Activated CD8-positive, alpha-beta memory T cell treated with anti-CD3 and anti-CD28 coated beads, Interleukin-2, amount 50 U/mL, for 1 hour (primary cell): ENCODE results near the gene LONRF2.

Experiments used
- DNase-seq: peaks from one replicate; pipeline ENCODE4 v3.0.0-alpha.2; 2020; ENCODE audit errors: extremely low read depth

The LONRF2 gene

DNA sequence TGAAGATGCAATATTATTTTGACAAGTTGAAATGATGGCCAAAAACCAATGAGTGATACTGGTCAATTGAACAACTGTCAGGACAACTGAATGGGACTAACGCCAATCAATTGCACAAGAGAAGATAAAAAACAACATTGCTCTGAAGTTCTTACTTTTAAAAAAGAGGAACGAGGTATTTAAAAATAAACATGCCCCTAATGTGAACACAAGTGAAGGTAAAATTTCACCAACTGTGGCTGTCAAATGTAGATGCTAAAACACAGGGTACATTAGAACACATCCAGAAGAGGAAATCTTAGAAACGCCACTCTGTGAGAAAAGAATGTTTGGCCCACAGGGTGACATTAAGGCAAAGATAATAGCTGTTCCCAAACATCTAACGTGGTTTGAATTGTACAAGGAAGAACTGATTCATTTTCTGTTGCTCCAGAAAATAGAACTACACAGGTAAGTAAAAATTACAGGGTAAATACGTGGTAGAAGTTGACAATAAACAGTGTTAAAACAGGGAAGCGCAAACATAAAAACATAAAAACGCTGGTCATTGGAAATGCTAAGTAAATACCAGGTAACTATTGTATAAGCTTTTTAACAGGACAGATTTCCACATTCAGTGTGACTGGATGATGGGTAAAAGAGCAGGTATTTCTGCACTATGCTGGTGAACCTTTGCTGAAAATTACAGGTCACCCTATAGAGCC lies 20.3 kb downstream of the LONRF2 start:
- no peak for DNase-seq

GRCh38 chr2:100299548-100299947 lies 22.8 kb downstream of the LONRF2 start:
- DNase-seq: no peak

GRCh38 chr2:100297511-100297910 lies 24.8 kb downstream of the LONRF2 start:
- no peak for DNase-seq

DNA sequence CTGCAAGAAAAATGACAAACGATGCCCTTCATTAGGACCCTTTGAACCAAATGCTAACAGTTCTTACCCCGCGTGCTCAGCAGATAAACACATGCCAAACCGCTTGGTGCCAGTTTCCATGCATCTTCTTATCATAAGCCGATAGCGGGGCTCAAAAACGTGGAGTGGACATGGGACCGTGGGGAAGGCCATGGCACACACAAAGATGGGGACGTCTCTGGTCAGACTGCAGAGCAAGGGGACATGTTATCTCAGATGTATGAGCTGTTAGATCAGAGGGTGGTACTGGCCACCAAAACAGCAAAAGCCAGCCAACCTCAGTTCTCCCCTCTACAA lies 28.2 kb downstream of the LONRF2 start:
- DNase-seq: no peak

DNA sequence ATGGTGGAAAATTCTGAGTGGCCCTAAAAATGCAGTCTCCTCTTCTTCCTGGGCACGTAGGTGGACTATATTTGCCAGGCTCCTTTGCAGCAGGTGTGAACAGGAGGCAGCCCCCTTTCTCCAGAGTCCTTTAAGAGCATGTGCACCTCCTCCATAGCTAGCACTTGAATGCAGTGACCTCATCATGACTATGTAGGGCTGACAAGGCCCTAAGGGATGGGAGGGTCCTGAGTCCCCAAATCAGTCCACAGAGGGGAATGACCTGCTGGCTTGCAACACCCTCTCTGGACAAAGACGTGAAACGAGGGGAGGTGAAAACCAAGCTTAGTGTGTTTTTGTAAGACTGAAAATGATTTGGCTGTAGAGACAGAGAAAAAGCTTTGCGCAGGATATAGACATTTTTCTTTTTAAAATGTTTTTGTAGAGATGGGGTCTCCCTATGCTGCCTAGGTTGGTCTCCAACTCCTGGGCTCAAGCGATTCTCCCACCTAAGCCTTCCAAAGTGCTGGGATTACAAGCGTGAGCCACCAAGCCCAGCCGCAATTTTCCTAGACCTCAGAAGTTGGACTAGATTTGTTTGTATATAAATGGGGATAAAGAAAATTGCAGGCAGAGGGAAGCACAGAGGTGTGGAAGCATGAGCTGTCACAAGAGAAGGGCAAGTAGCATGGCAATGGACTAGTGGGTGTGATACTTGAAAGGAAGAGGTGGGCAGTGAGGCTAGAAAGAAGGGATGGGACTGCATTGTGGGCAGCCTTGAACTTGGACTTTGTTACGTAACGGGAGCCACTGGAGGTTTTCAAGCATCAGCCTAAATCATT lies 28.8 kb downstream of the LONRF2 start:
- no peak for DNase-seq

GRCh38 chr2:100292022-100292580 lies 30.2 kb downstream of the LONRF2 start:
- no peak for DNase-seq

DNA sequence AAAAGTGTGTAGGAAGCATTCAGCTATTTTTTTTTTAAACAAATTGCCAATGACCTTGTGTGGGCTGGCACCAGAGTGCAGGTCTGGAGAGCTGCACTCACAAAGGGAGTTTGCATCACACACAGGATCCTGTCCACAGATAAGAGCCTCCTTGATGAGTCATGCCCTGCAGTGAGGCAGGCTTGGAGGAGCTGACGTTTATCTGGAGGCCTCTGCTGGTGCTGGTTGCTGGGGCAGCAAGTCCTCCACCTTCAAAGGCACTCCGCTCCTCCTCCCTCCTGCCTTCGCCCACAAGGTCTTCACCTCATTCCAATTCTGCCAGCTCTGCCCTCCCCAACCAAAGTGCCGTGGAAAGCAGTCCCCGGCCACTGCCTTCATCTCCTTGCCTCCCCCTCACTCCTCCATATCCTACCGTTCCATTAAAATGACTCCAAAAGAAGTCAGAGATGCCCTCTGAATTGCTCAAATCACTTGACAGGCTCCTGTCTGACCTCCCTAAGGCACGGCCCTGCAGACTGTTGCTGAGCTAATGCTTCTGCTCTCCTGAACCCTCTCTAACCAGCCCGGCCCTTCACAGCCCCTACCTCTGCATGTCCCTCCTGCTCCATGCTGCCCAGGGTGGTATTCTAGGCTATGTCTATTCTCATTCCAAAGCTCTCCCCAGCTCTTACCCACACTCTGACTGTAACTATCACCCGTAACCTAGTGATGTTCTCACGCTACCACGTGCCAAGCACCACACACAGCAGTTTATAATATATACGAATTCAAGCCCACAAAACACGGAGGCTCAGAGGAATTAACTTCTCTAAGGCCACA lies 30.9 kb downstream of the LONRF2 start:
- DNase-seq: no peak

DNA sequence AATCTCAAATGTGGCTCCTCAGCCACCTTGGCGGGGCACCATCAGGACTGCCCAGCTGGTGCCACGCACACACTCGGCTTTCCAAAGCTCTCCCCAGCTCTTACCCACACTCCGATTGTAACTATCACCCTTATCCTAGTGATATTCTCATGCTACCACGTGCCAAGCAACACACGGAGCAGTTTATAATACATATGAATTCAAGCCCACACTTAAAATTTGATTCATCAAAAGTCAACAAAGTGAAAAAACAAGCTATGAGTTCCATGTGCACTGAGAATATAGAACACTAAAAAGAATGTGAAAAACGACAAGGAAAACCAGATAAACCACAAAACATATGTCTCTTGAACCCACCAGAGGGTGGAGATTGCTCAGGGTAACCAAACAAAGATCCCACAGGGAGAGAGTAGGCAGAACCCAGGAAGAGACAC lies 31.6 kb downstream of the LONRF2 start:
- no peak for DNase-seq

DNA sequence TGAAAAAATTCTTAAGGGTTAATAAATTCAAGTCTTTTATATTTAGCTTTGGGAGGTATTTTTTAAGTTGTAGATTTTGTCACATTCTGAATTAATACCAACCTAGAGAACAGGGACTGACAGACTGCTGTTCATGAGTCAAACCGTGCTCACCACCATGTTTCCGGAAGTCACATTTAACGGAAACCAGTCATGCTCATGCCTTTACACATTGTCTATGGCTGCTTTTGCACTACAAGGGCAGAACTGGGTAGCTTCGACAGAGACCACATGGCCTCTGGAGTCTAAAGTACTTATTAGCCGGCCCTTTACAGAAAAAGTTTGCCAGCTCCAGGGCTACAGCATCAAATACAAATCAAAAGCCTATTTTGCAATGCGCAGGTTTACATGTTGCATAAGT lies 33.3 kb downstream of the LONRF2 start:
- DNase-seq: no peak

DNA sequence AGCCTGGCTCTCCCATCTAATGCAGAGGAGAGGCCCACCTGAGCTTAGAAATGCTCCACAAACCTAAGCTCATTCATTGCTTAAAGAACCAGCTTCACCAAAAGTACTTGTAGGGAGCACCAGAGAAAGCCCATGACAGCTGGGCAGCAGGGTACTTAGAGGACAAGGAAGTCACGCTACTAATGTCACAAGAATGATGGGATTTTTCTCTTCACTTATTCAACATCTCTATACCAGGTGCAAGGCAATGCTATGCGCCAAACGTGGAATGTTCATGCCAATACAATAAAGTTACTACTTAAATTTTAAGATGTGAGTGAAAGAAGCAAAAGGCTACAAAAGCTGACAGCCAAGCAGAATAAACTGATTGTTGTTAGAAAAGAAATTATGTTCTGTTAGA lies 36.0 kb downstream of the LONRF2 start:
- DNase-seq: no peak

- no peak for DNase-seq
Observed at GRCh38 chr2:100285691-100286090, 36.6 kb downstream of the LONRF2 start.

DNA sequence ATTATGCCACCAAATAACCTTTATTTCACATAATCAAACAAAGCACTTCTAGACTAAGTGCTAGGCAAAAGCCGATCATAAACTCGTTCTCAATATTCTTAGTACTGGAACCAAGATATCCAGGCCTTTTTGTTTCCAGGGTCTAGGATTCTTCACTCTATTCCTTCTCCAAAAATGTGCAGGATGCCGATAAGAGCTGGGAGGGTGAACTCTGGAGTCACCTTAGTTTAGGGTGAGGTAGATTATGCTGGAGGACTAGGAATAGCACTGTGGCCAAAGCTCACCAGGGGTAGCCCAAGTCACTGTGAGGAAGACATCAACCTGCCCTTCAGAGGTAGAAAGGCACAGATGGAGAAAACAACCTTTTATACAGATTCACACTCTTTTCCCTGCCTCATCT lies 37.3 kb downstream of the LONRF2 start:
- DNase-seq: no peak

DNA sequence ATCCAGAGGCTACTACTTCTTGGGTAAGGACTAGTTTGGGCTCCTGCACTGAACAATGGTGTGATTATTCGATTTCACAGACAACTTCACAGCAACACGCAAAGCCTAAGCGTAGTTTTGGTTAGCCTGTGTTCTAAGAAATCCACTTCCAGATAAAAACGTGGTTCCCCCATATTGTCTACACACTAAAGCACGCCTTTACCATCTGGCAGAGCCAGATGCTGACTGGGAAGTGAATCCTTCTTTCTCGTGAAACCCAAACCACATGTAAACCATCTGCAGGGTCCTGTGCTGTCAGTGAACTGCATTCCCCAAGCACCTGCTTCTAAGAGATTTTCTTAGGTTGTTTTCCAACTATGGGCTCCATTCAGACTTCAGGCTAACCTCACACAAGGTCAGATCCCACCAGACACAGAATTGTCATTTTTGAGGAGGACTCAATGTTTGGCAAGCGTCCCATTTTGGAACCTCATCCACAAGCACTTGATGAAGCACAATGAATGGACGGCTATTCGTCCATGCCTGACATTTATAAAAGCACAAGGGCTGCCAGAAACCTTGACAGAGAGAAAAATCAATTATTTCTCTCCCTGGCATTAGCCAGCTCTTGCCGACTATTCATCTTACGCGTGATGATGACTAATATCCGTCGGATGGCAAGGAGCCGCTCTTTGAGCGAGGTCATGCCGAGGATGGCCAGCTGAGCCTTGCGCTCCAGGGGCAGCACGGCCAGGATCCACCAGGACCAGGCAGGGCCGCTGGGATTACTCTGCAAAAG lies 38.4 kb downstream of the LONRF2 start:
- no peak for DNase-seq

DNA sequence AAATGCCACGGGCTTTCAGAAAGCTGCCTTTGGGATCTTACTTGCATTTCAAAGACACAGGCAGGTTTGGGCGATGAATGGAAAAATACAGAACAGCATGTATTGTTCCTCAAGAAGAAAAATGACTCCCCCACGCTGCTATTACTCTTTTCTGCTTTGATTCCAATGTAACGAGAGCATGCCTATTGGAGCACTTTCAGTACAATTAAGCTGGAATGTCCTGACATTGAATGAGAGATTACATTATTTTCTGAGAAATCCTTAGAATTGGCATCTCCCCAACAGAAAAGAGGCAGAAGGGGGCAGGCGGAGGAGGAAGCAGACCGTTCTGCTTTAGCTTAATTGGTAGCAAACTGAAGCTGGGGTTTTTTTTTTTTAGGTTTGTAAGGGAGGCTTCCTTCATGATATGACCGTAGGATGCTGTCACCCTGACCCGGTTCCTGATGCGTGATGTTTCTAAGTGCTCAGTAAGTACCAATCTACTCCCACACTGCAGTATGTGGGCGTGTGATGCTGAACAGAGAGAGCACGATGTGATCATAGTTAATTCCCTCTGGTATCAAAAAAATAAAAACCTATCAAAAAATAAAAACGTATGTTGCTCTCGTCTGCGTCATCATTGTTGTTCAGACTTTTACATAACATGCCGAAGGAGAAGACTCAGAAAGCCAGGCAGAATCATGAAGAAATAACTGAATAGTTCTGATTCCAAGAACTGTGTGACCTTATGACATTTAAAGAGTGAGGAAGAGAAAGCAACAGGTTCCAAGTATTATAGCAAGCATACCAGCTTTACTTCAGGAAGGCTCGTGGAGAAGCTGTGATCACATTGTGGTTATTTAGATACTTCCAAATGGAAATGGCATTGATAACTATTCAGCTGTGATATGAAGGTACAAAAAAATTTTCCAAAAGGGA lies 40.5 kb downstream of the LONRF2 start:
- no peak for DNase-seq

GRCh38 chr2:100279586-100280534 lies 42.4 kb downstream of the LONRF2 start:
- no peak for DNase-seq

DNA sequence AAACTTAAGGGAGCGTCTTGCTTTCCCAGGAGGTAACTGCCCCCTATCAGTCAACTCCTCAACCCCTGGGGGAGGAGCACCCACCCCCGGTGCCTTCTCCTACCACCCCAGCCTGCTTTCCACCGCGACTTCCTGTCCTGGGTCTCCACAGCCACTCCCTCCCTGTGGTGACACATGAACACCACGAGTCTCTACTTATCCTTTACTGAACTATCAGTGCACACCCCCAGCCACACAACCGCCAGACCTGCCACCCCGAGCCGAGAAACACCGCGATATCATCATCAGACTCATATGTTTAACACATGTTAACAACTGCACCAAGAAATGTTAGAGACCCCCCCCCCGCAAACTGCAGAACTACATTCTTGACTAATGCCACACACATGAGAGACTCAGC lies 43.3 kb downstream of the LONRF2 start:
- no peak for DNase-seq

- no peak for DNase-seq
Observed at GRCh38 chr2:100278501-100278900, 43.8 kb downstream of the LONRF2 start.

DNA sequence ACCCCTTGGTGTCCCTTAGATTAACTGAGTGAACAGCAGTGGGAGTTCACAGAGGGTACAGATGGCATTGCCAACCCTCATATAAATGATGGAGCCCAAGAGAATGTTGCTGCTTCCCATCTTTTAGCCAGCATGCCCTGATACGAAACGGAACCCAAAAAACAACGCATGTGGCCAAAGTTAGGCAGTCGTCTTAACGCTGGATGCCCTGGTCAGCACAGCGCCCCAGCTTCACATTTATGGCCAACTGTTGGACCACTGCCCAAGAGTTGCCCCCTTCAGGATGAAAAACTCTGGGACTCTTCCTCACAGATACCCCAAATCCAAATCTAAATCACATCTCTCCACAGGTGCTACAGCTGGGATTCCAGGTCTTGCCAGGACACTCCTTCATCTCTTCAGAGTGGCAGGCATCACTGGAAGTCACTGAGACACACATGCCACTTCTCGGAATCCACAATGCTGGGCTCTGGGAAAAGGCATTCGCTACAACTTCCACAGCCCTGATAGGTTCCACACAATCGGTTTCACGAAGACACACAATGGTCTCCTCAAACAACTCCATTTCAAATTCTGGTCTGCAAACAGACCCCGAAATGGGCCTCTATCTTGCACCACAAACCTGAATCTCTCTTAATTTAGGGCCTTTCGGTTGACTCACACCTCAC lies 44.6 kb downstream of the LONRF2 start:
- DNase-seq: no peak

DNA sequence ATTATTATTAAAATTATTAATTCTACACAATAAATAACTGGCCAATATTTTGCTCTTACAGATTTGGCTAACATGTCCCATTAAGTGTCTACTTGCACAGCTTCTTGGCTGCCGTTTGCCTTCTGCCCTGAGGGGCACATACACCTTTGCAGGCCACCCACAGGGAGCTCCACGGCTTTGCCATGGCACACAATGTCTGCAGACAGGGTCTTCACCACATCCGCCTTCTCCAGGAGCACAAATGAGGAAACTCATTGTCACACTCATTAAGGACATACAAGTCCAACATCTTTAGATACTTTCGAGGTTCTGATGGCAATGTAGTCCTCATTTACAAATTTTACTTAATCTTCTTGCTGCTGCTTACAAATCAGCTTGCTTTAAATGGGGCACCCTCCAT lies 45.6 kb downstream of the LONRF2 start:
- no peak for DNase-seq
